DOHH2 (cell line): Measurements from ENCODE around the gene MAGT1.
"Not testable (repeated sequence)": the region's sequence is repeated elsewhere in the genome, so short reads cannot be mapped to it uniquely, and the experiment has no call there.

Experiments used
- H3F3A ChIP-seq: fragments of 200-600 bp; sonication (generic), shearing (Covaris generic); 2 replicates; pipeline ENCODE4 v1.6.0; 2016; ENCODE audit warnings: antibody characterized with exemption, mild to moderate bottlenecking; ENCODE audit not compliant: control insufficient read depth, insufficient read depth
- H3K27ac ChIP-seq: fragments of 200-600 bp; sonication (generic); 2 replicates; pipeline ENCODE4 v1.5.1; 2014; ENCODE audit warnings: low read depth, mild to moderate bottlenecking, low read length, moderate library complexity
- H3K27me3 ChIP-seq: fragments of 200-600 bp; sonication (generic); 2 replicates; pipeline ENCODE4 v1.6.1; 2014; ENCODE audit warnings: mild to moderate bottlenecking, low read length, mixed read lengths; ENCODE audit not compliant: control insufficient read depth
- H3K36me3 ChIP-seq: fragments of 200-600 bp; sonication (generic); 2 replicates; pipeline ENCODE4 v1.6.1; 2014; ENCODE audit warnings: mild to moderate bottlenecking, low read length, moderate library complexity, mixed read lengths; ENCODE audit not compliant: control insufficient read depth
- H3K4me1 ChIP-seq: fragments of 200-600 bp; sonication (generic); 2 replicates; pipeline ENCODE4 v1.6.1; 2014; ENCODE audit warnings: mild to moderate bottlenecking, low read length, mixed read lengths; ENCODE audit not compliant: control insufficient read depth
- H3K4me2 ChIP-seq: fragments of 200-600 bp; sonication (generic); 2 replicates; pipeline ENCODE4 v1.6.0; 2014; ENCODE audit warnings: mild to moderate bottlenecking, low read length, moderate library complexity
- H3K4me3 ChIP-seq: fragments of 200-600 bp; sonication (generic); 2 replicates; pipeline ENCODE4 v1.5.1; 2014; ENCODE audit warnings: mild to moderate bottlenecking, low read length, mixed read lengths
- H3K79me2 ChIP-seq: fragments of 200-600 bp; sonication (generic); 2 replicates; pipeline ENCODE4 v1.6.1; 2014; ENCODE audit warnings: mild to moderate bottlenecking, low read length, mixed read lengths; ENCODE audit not compliant: control insufficient read depth
- H3K9me2 ChIP-seq: fragments of 200-600 bp; sonication (generic); replicated peaks from 2 replicates; pipeline ENCODE4 v1.6.1; 2014; ENCODE audit warnings: mild to moderate bottlenecking, low read length, mixed read lengths; ENCODE audit not compliant: control insufficient read depth
- H3K9me3 ChIP-seq: fragments of 200-600 bp; sonication (generic); 2 replicates; pipeline ENCODE4 v1.6.1; 2014; ENCODE audit warnings: antibody characterized with exemption, low read length, mixed read lengths; ENCODE audit not compliant: control insufficient read depth, insufficient read depth
- H4K20me1 ChIP-seq: fragments of 200-600 bp; sonication (generic); 2 replicates; pipeline ENCODE4 v1.6.0; 2014; ENCODE audit warnings: low read depth, mild to moderate bottlenecking, antibody characterized with exemption, low read length, moderate library complexity; ENCODE audit not compliant: control insufficient read depth, insufficient read depth
- CTCF ChIP-seq: fragments of 200-600 bp; sonication (generic); IDR thresholded peaks from one replicate; pipeline ENCODE4 v1.5.1; 2014; ENCODE audit warnings: antibody characterized with exemption, mild to moderate bottlenecking, low read depth, low read length; ENCODE audit not compliant: poor library complexity, severe bottlenecking
- EZH2phosphoT487 ChIP-seq: fragments of 200-600 bp; sonication (generic); IDR thresholded peaks from 2 replicates; pipeline ENCODE4 v1.6.1; 2017; ENCODE audit warnings: borderline replicate concordance, mild to moderate bottlenecking, antibody characterized with exemption, low read length, moderate library complexity, mixed read lengths

The MAGT1 gene

GRCh38 chrX:77924320-77924859 is 29.2 kb upstream of the MAGT1 start:
- Histone ChIP-seq H3K4me3 (no peak overlapping the region), H3K4me2 (no peak overlapping the region), H4K20me1 (no peaks in the 10 kb centered on the region), H3K27me3 (no peaks in the 10 kb centered on the region), H3K9me2 (no peaks in the 10 kb centered on the region), H3K36me3 (no peaks in the 10 kb centered on the region), H3K27ac (no peak overlapping the region), H3K4me1 (no peaks in the 10 kb centered on the region), H3K9me3 (no peaks in the 10 kb centered on the region), H3F3A (no peaks in the 10 kb centered on the region), H3K79me2 (peaks cover 6% of the 10 kb centered on the region; the same call in 1 of the 2 replicates)
- no peak for TF ChIP-seq CTCF

- no peaks in the 10 kb centered on the region for H3K27me3 ChIP-seq
- H3K4me1 ChIP-seq = no peaks in the 10 kb centered on the region
- H4K20me1 ChIP-seq = no peaks in the 10 kb centered on the region
- no peak overlapping the region for H3K4me3 ChIP-seq
- TF ChIP-seq CTCF = no peak
- no peak for TF ChIP-seq EZH2phosphoT487
- no peaks in the 10 kb centered on the region for H3K36me3 ChIP-seq
- H3K9me2 ChIP-seq = no peaks in the 10 kb centered on the region
- no peak overlapping the region for H3K27ac ChIP-seq
- no peaks in the 10 kb centered on the region for H3K9me3 ChIP-seq
- no peaks in the 10 kb centered on the region for H3F3A ChIP-seq
- H3K79me2 ChIP-seq = peaks cover 10% of the 10 kb centered on the region
- no peak overlapping the region for H3K4me2 ChIP-seq
Observed at GRCh38 chrX:77922787-77923186, 27.6 kb upstream of the MAGT1 start.

- H3K4me2 ChIP-seq, H3K27me3 ChIP-seq, H3F3A ChIP-seq, H3K27ac ChIP-seq, H3K9me3 ChIP-seq, H3K4me3 ChIP-seq, H3K4me1 ChIP-seq, H3K36me3 ChIP-seq, H3K9me2 ChIP-seq, H4K20me1 ChIP-seq: not testable (repeated sequence)
- H3K79me2 ChIP-seq = peaks cover 11% of the 10 kb centered on the region
Observed at GRCh38 chrX:77919370-77919769, 24.1 kb upstream of the MAGT1 start.

- Histone ChIP-seq H3F3A (no peaks in the 10 kb centered on the region), H3K9me2 (no peaks in the 10 kb centered on the region), H3K27me3 (no peaks in the 10 kb centered on the region), H3K36me3 (no peaks in the 10 kb centered on the region), H3K9me3 (no peaks in the 10 kb centered on the region), H3K79me2 (peaks cover 14% of the 10 kb centered on the region), H3K27ac (no peak overlapping the region), H3K4me2 (no peak overlapping the region), H3K4me3 (no peak overlapping the region), H3K4me1 (no peaks in the 10 kb centered on the region), H4K20me1 (no peaks in the 10 kb centered on the region)
- no peak for TF ChIP-seq CTCF
Observed at GRCh38 chrX:77918568-77918967, 23.3 kb upstream of the MAGT1 start.
